Measurements from ENCODE around the gene CTNND2. TPM values are rescaled to one million over a fixed set of nuclear protein-coding genes. Genes with fewer than 3 reads are reported as not detected.

Gene CTNND2
- total and polyA plus RNA-seq, 4 donors = 0.30 to 2.2 (median 0.71) TPM

DNA sequence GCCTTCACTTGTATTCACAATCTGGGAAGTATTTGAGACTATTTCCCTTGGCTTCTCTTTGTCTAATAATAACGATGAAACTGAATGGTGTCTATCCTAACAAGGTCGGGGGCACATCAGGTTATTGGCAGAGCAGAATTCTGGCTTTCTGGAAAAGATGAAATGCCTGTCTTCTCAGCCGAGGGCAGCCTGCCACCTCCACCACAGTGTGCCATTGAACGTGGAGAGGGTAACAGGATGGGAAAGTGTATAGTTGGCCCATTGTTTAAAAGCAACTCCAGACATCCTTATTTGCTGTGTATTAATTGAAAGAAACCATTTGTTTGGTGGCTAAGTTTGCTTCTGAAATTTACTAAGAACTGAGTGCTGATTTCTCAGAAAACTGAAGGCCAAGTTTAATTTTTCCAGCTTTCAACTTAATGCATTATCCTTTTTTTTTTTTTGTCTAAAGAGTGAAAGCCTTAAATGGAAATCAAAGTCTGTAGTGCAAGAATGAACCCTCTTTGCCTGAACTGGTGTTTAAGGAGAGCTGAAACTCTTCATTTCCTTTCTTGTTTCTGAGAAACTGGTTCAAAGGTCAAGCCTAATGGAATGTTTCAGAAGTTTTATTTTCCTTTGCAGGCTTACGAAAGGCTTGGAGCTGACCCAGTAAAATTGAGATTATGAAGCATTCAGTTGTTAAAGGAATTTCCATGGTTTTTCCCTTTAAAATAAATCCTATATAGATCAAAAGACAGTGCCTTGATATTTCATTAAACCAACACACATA is 579.5 kb downstream of the CTNND2 start:
- DNase-seq = peak in 2 of 3 donors; percentile 85 to 90
- peaks cover 0 to 14% (median 3%) of the 10 kb centered on the region in 5 donors for H3K4me1 ChIP-seq (ENCODE audit: control insufficient read depth in 5 of 5, insufficient read depth in 5 of 5, low read length in 5 of 5)
- H3K27me3 ChIP-seq (ENCODE audit: control insufficient read depth in 3 of 3, insufficient read depth in 3 of 3, low read length in 2 of 3) = no peaks in the 10 kb centered on the region
- H3K9ac ChIP-seq (ENCODE audit: insufficient read depth in 1 of 2, low read length in 2 of 2) = peak overlapping the region in 1 of 2 donors; percentile 11
- no peak for TF ChIP-seq CTCF (IDR thresholded peaks at IDR 0.05; ENCODE audit: control extremely low read depth, extremely low read depth)
- no peaks in the 10 kb centered on the region for H3K36me3 ChIP-seq (ENCODE audit: control insufficient read depth in 4 of 4, insufficient read depth in 4 of 4, low read length in 4 of 4)
- WGBS, 2 donors = 45 to 73% methylated on average over 5 of the region's 5 CpGs
- no peaks in the 10 kb centered on the region for H3K9me3 ChIP-seq (ENCODE audit: control insufficient read depth in 4 of 4, insufficient read depth in 3 of 4, low read length in 3 of 4)
- ATAC-seq (ENCODE audit: insufficient read depth, low FRiP score) = no peak
- H3K4me3 ChIP-seq = no peak overlapping the region
- H3K27ac ChIP-seq (ENCODE audit: low read depth in 1 of 2, low read length in 1 of 2) = no peak overlapping the region

DNA sequence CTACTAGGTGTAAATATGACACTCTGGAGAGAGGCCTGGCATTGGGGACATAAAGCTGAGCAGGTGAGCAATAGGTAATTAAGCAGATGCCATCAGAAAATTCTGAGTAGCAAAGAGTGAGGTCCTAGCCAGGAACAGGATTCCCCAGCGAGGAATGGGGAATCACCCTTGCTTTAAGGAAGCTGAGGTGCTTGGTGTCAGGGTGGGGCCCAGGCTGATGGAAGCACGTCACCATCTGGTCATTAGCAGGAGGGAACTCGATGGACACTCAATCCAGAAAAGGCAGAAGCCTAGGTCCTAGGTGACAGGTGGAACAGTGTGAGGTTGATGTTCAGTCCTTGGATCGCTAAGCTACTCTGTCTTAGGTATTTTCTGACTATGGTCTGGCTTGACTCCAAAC is 580.5 kb downstream of the CTNND2 start:
- WGBS, 2 donors = 77 to 88% methylated on average over 4 of the region's 4 CpGs
- H3K27ac ChIP-seq (ENCODE audit: low read depth in 1 of 2, low read length in 1 of 2) = no peak overlapping the region
- TF ChIP-seq CTCF (IDR thresholded peaks at IDR 0.05; ENCODE audit: control extremely low read depth, extremely low read depth) = no peak

DNA sequence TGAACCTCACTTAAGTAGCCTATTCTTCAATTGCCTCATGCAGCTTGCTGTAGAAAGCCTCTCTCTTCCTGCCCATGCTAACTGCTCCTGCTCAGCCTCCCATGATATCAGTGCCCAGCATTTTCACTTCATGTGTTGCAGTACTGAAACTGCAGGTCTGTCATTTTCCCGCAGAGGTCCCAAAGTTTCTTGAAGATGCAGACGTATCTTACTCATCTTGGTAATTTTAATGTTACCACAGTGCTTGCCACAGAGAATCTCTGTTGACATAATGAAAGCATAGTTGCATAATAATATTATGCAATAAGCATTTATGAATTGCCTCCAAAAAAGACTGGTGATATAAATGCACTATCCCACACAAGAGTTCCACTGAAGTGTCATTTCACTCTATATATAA is 582.1 kb downstream of the CTNND2 start:
- 26 to 45% methylated on average over 2 of the region's 2 CpGs for WGBS, 2 donors
- Histone ChIP-seq H3K9me3 (ENCODE audit: control insufficient read depth in 4 of 4, insufficient read depth in 3 of 4, low read length in 3 of 4) (no peaks in the 10 kb centered on the region), H3K27ac (ENCODE audit: low read depth in 1 of 2, low read length in 1 of 2) (no peak overlapping the region), H3K4me1 (ENCODE audit: control insufficient read depth in 5 of 5, insufficient read depth in 5 of 5, low read length in 5 of 5) (peaks cover 0 to 14% (median 3%) of the 10 kb centered on the region in 5 donors), H3K4me3 (no peak overlapping the region), H3K36me3 (ENCODE audit: control insufficient read depth in 4 of 4, insufficient read depth in 4 of 4, low read length in 4 of 4) (no peaks in the 10 kb centered on the region), H3K9ac (ENCODE audit: insufficient read depth in 1 of 2, low read length in 2 of 2) (no peak overlapping the region), H3K27me3 (ENCODE audit: control insufficient read depth in 3 of 3, insufficient read depth in 3 of 3, low read length in 2 of 3) (no peaks in the 10 kb centered on the region)
- no peak for TF ChIP-seq CTCF (IDR thresholded peaks at IDR 0.05; ENCODE audit: control extremely low read depth, extremely low read depth)
- ATAC-seq (ENCODE audit: insufficient read depth, low FRiP score) (peak; percentile 20), DNase-seq (peak in 2 of 3 donors; percentile 64 to 78)

More for the DNA sequence above, 580.5 kb downstream of the CTNND2 start:
- DNase-seq (no peak), ATAC-seq (ENCODE audit: insufficient read depth, low FRiP score) (no peak)
- H3K36me3 ChIP-seq (ENCODE audit: control insufficient read depth in 4 of 4, insufficient read depth in 4 of 4, low read length in 4 of 4) = no peaks in the 10 kb centered on the region
- no peak overlapping the region for H3K9ac ChIP-seq (ENCODE audit: insufficient read depth in 1 of 2, low read length in 2 of 2)
- no peak overlapping the region for H3K4me3 ChIP-seq
- H3K27me3 ChIP-seq (ENCODE audit: control insufficient read depth in 3 of 3, insufficient read depth in 3 of 3, low read length in 2 of 3) = no peaks in the 10 kb centered on the region
- H3K9me3 ChIP-seq (ENCODE audit: control insufficient read depth in 4 of 4, insufficient read depth in 3 of 4, low read length in 3 of 4) = no peaks in the 10 kb centered on the region
- peaks cover 0 to 14% (median 3%) of the 10 kb centered on the region in 5 donors for H3K4me1 ChIP-seq (ENCODE audit: control insufficient read depth in 5 of 5, insufficient read depth in 5 of 5, low read length in 5 of 5)
